AG04449 (cell line): ENCODE measurements around the gene PRCD.

ENCODE experiments used
- CTCF ChIA-PET: fragments of 350-600 bp; formaldehyde crosslinking; extraction: SDS; loops from one replicate; lab custom pipeline; 2021; ENCODE audit warnings: antibody characterized with exemption; lab: Yijun Ruan, JAX
- POLR2A ChIA-PET: fragments of 400-600, 350-600 bp; formaldehyde crosslinking; extraction: SDS; loops from one replicate; lab custom pipeline; 2020; ENCODE audit warnings: antibody characterized with exemption, inconsistent platforms; lab: Yijun Ruan, JAX
- DNase-seq: peaks from one replicate; pipeline ENCODE4 v3.0.0-alpha.2; 2010; ENCODE audit warnings: low read depth, low spot score
- H3K4me3 ChIP-seq: 2 replicates; pipeline ENCODE4 v1.5.1; 2011; ENCODE audit warnings: low read depth, mild to moderate bottlenecking, control low read depth, low read length
- CTCF ChIP-seq: IDR thresholded peaks from one replicate; pipeline ENCODE4 v1.5.1; 2011; ENCODE audit warnings: mild to moderate bottlenecking, moderate library complexity, low read length, control low read depth, inconsistent platforms; ENCODE audit not compliant: insufficient read depth; ENCODE audit errors: missing control alignments

The PRCD gene

GRCh38 chr17:76593959-76594358 lies 54.1 kb downstream of the PRCD start:
- CTCF ChIA-PET = interaction anchor here (1.1 to 1.5 kb wide), 3 partner anchors 10 to 71 kb away, joined by 3 to 8 read pairs (median 5); no protein-coding TSS in a partner anchor
- POLR2A ChIA-PET = no interaction called here

GRCh38 chr17:76594690-76595089 lies 54.8 kb downstream of the PRCD start:
- DNase-seq = no peak
- ChIA-PET POLR2A (no interaction called here), CTCF (interaction anchor here (0.9 to 1.1 kb wide), 2 partner anchors 11 to 29 kb away, joined by 3 read pairs; no protein-coding TSS in a partner anchor)
- no peak for TF ChIP-seq CTCF
- no peak overlapping the region for H3K4me3 ChIP-seq

More at GRCh38 chr17:76593959-76594358, 54.1 kb downstream of the PRCD start:
- TF ChIP-seq CTCF = no peak
- no peak for DNase-seq
- no peak overlapping the region for H3K4me3 ChIP-seq
